Peyer's patch (tissue), 4 donors: ENCODE data around the gene GPR75.

Source experiments
- CTCF ChIP-seq, 6 experiments: fragments of 450-650 bp in 4 of 6; fragments of 200-600 bp in 2 of 6; sonication (generic) in 1 of 6; IDR thresholded peaks; one replicate each; pipeline ENCODE4 v1.5.1; 2017 to 2019; ENCODE audit warnings: antibody characterized with exemption in 6 of 6, mild to moderate bottlenecking in 3 of 6, moderate library complexity in 1 of 6
- POLR2A ChIP-seq, 2 donors: fragments of 450-650 bp; IDR thresholded peaks; one replicate each; pipeline ENCODE4 v1.5.1; 2017; ENCODE audit warnings: antibody characterized with exemption in 2 of 2, mild to moderate bottlenecking in 2 of 2, moderate library complexity in 2 of 2

GRCh38 chr2:53907582-53907981 lies 47.8 kb upstream of the GPR75 start:
- TF ChIP-seq CTCF (IDR thresholded peaks at IDR 0.05) (no peak), POLR2A (IDR thresholded peaks at IDR 0.05) (no peak)
